SKM-1 treated with dmso at 0.1 percent for 144 hours (cell line): Measurements from ENCODE around the gene RSAD1.

ENCODE experiments used
- DNase-seq: peaks from one replicate; lab custom pipeline; 2025; ENCODE audit not compliant: unreplicated experiment; lab: John Stamatoyannopoulos, UW

Gene RSAD1

DNA sequence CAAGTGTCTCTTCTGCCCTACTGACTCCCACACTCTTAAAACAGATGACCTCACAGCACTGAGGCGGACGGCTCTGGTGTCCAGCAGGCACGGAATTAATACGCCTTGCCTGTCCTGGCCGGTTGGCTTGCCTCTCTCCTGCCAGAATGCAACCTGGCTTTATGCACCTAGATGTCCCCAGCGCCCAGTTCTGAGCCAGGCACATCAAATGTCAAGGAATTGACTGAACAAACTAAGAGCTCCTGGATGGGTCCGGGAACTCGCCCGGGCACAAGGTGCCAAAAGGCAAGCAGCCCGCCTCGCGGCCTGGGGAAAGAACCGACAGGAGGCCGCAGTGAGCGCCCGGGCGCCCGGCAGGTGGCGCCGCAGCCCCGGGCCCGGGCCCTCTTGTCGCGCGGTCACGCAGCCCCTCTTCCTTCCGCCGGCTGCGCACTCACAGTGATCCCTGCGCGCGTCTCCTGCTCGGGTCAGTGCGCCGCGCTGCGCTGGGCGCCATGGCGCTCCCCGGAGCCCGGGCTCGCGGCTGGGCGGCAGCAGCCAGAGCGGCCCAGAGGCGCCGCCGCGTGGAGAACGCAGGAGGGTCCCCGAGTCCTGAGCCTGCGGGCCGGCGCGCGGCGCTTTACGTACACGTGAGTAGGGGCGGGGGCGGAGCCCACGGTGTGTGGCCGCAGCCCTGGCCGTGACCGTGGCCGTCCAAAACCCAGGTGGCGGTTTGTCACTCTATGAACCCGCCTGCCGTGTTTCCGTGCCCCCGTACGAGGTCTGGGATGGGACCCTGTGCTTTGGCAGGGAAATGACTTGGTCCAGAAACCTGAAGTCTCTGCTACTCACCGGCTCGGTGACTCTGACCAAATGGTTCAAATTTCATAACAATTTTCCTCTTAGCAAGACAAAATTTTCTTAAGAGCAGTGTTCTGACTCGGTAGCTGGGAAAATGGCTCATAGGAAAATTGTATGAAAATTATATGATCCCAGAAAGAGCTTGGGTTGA, at the start of gene RSAD1:
Gene RSAD1, plus strand, starts transcription at position 470 of the 991 bp plus-strand sequence. Its CDS starts 25 bp downstream, at position 495.
- peak; percentile 88 for DNase-seq

DNA sequence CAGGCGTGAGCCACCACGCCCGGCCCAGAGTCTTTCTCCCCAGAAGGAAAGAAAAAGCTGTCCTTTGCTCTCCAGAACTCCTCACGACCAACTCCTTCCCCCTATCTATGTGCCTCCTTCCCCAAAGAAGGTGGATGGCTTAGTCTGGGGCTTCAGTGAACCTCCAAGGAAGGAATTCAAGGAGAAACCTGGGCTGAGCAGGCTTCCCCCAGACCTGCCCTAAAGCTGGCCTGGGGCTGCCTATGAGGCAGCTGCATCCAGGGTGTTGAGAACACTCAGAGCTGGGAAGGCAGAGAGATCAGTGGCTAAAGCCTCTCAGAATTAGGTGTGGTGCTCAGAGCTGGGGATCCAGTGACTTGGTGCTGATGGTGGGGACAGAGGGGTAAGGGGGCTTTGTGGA, 48.9 kb upstream of the RSAD1 start:
- DNase-seq: no peak

DNA sequence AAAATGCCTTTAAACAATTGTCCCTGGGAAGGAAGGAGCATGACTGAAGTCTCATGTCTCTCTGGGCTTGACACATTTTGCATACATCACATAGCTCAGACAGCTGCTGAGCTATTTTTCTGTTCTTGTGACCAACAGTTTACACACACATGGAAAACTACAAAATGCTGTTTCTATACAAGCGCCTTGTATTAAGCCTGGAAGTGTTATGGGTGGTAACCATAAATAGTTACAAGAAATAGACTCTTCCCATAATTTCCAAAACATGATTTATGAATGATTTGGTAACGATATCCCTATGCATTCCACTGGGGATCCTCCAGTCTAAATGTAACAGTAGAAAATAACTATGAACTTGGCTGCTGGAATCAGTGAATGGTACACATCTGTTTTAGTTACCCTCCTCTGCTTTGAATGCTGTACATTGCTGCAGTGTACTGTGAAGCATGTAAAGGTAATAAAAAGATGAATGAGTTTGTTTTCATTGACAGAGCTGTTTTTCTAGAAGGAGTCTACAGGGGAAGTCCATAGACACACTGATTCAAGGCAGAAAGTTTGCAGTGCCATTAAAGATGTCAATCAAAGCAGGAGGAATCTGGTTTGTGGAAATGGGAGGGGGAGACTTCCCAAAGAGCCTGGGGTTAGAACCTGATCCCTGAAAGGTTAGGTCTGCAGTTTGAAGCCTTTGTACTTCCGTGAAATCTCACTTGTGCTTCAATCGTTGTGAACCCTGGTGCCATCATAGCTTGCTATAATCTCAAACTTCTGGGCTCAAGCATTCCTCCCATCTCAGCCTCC, 47.6 kb upstream of the RSAD1 start:
- DNase-seq: no peak

GRCh38 chr17:50432125-50432762, 46.4 kb upstream of the RSAD1 start:
- no peak for DNase-seq

DNA sequence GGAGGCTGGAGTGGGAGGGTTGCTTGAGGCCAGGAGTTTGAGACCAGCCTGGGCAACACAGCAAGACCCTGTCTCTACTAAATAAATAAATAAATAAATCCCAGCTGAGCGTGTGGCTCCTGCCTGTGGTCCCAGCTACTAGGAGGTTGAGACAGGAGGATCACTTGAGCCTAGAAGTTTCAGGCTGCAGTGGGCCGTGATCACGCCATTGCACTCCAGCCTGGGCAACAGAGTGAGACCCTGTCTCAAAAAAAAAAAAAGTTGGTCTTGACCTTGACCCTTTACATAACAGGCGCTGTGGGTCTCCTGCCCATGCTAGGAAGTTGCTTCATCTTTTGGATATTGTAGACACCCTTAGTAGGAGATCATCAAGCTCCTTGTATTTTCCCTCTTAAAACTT, 41.3 kb upstream of the RSAD1 start:
- no peak for DNase-seq

DNA sequence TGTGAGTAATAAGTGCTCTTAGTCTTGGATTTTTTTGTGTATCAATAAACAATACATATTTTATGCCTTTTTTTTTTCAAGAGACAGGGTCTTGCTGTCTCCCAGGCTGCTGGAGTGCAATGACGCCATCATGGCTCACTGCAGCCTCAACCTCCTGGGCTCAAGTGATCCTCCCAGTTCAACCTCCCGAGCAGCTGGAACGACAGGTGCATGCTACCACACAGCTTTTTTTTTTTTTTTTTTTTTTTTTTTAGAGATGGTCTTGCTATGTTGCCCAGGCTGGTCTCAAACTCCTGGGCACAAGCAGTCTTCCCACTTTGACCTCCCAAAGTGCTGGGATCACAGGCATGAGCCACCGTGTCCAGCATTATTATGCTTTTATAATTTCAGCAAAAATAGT, 39.7 kb upstream of the RSAD1 start:
- DNase-seq: no peak

GRCh38 chr17:50440172-50440837, 38.4 kb upstream of the RSAD1 start:
- DNase-seq: no peak

DNA sequence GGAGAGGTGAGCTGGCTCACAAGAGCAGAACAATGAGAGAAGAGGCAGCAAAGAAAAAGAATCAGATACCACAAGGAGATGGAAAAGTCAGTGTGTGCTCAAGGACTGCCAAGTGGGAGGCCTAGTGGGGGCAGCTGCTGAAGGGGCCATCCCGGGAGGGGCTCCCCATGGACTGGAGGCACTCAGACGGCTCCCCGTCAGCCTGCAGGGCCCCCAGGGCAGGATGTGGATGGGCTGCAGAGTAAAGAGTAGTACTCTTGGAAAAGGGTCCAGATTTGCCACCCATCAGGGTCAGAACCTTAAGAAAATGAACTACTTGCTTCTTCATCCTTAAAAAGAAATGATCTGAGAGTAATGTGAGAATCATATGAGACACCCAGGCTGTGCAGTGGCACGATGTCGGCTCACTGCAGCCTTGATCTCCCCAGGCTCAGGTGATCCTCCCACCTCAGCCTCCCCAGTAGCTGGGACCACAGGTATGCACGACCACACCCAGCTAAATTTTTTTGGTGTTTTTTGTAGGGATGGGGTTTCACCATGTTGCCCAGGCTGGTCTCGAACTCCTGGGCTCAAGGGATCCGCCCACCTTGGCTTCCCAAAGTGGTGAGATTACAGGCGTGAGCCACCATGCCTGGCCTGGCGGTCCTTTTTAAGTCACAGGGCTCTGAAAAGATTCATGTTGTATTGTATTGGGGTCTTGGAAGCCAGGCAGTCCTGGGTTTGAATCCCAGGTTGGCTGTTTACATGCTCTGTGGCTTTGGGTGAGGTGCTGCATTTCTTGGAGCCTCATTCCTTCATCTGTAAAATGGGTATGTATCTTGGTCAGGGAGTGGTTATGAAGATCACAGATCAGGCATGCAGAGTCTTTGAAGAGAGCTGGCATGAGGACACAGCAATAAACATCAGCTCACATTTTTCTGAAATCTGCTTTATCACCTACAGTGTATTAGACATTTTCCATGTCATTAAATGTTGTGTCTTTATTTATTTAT, 37.5 kb upstream of the RSAD1 start:
- DNase-seq: no peak

DNA sequence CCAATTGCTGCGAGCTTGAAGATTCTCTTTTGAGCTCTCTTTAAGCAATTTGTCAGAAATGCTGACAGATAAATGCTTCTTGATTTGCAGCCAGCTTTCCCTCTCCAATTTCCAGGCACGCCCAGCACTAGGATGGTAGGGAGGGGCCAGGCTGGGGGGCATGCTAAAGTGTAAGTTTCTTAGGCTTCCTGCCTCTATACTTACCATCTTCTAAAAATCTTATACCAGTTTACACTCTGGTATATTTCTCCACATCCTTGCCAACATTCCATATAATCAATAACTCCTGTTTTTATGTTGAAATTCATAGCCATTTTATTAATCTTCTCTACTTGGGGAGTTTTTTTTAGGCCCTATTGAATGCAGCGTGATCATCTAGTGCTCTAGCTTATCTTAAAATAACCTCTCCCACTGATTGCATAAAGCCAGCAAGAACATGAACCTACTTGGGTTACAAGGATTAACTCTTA, 35.1 kb upstream of the RSAD1 start:
- DNase-seq: no peak

DNA sequence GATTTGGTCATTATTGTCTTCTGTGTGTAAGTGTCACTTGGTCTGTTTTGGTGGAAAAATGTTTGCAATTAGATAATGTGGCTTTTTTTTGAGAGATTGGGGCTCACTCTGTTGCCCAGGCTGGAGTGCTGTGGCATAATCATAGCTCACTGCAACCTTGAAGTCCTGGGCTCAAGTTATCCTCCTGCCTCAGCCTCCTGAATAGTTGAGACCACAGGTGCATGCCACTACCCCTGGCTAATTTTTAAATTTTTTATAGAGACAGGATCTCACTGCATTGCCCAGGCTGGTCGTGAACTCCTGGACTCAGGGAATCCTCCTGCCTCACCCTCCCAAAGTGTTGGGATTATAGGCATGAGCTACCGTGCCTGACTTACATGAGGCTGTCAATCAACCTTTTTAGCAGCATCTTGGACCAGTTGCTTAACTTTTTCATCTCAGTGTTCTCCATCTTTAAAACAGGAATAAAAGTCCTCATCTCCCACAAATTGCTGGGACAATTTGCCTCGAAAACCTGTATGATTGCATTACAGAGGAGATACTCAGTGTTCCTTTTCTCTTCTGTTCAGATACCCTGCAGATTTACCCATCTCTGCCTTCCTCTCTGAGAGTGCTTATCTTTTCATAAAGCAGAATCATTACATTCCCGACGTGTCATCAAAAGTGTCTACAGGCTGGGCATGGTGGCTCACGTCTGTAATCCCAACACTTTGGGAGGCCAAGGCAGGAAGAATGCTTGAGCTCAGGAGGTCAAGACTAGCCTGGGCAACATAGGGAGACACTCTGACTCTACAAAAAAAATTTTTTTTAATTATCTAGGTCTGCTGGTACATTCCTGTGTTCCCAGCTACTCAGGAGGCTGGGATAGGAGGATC, 33.6 kb upstream of the RSAD1 start:
- no peak for DNase-seq

- no peak for DNase-seq
Observed at GRCh38 chr17:50445730-50446325, 32.8 kb upstream of the RSAD1 start.

- no peak for DNase-seq
Observed at GRCh38 chr17:50447870-50448595, 30.6 kb upstream of the RSAD1 start.

GRCh38 chr17:50448643-50449042, 30.0 kb upstream of the RSAD1 start:
- no peak for DNase-seq

- DNase-seq: no peak
Observed at GRCh38 chr17:50451943-50452629, 26.6 kb upstream of the RSAD1 start.

GRCh38 chr17:50452630-50453300, 25.9 kb upstream of the RSAD1 start:
- peak; percentile 28 for DNase-seq

- no peak for DNase-seq
Observed at GRCh38 chr17:50453901-50454300, 24.8 kb upstream of the RSAD1 start.
